Uterus (tissue), 4 donors: ENCODE measurements around the gene C5AR2. TPM values are rescaled to one million over a fixed set of nuclear protein-coding genes. Genes with fewer than 3 reads are reported as not detected.
"Not testable (repeated sequence)": the region's sequence is repeated elsewhere in the genome, so short reads cannot be mapped to it uniquely, and the experiment has no call there.

ENCODE experiments used
- DNase-seq, 2 donors: peaks; one replicate each; pipeline ENCODE4 v3.0.0-alpha.2; 2019 to 2020
- H3K27ac ChIP-seq, 2 donors: fragments of 200-600 bp; sonication (generic); 1 replicate in 1 of 2; 2 replicates in 1 of 2; pipeline ENCODE4 v1.5.1; 2016 to 2018
- H3K27me3 ChIP-seq, 2 donors: fragments of 200-600 bp; sonication (generic); one replicate each; pipeline ENCODE4 v1.5.1; 2018 to 2019; ENCODE audit warnings: control low read depth in 1 of 2
- H3K36me3 ChIP-seq, 2 donors: fragments of 200-600 bp; sonication (generic); one replicate each; pipeline ENCODE4 v1.5.1; 2019; ENCODE audit warnings: control low read depth in 1 of 2
- H3K4me1 ChIP-seq, 2 donors: fragments of 200-600 bp; sonication (generic); one replicate each; pipeline ENCODE4 v1.5.1; 2018 to 2019; ENCODE audit warnings: control low read depth in 1 of 2
- H3K4me3 ChIP-seq, 2 donors: fragments of 200-600 bp; sonication (generic); 1 replicate in 1 of 2; 2 replicates in 1 of 2; pipeline ENCODE4 v1.5.1; 2018 to 2019; ENCODE audit warnings: mild to moderate bottlenecking in 1 of 2
- H3K9me3 ChIP-seq, 2 donors: fragments of 200-600 bp; sonication (generic); one replicate each; pipeline ENCODE4 v1.5.1; 2019; ENCODE audit warnings: control low read depth in 1 of 2
- POLR2A ChIP-seq, 2 donors: fragments of 450-650 bp; IDR thresholded peaks; one replicate each; pipeline ENCODE4 v1.6.1; 2016; ENCODE audit warnings: antibody characterized with exemption in 2 of 2, mild to moderate bottlenecking in 1 of 2, moderate library complexity in 1 of 2
- intact Hi-C: fragments of 100-400 bp; cut with DNase I; formaldehyde crosslinking; loops from one replicate; pipeline ENCODE4 v1.15.1; 2023; ENCODE audit warnings: low total_unique reads
- total RNA-seq, 4 donors: library from RNA; depleted of rRNA in 3 of 4; stranded (reverse); fragments of >200 nt in 3 of 4; gene quantifications; one replicate each; pipeline versions ENCODE4 v1.1.0 to v1.2.4, GENCODE V29; 2014 to 2023
- TF ChIP-seq, protein P1 (sequence below), 4 experiments: fragments of 200-600 bp in 2 of 4; fragments of 450-650 bp in 2 of 4; sonication (generic) in 2 of 4; IDR thresholded peaks; one replicate each; pipeline ENCODE4 v1.5.1; 2016 to 2019; ENCODE audit warnings: antibody characterized with exemption in 4 of 4, mild to moderate bottlenecking in 2 of 4, moderate library complexity in 1 of 4
- donor health status: DM: yes; HTN: yes; CAD: no.

Gene C5AR2
- total RNA-seq, 4 donors from 2014 or later, result 0.29 to 0.69 (median 0.64) TPM; not detected in 1

DNA sequence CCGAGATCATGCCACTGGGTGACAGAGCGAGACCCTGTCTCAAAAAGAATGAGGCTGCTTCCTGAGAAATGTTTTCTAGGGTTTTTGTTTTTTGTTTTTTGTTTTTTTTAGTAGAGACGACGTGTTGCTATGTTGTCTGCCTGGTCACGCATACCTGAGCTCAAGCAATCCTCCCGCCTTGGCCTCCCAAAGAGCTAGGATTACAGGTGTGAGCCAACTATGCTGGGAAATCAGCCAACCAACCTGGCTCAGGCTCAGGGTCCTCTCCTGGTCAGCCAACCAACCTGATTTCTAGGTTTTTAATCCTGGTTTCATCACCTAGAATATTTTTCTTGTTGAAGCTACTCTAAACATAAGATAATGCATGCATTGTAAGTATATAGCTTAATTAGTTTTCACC is 24.9 kb downstream of the C5AR2 start:
- H3K9me3 ChIP-seq, result no peaks in the 10 kb centered on the region
- no peaks in the 10 kb centered on the region for H3K36me3 ChIP-seq
- no peaks in the 10 kb centered on the region for H3K4me1 ChIP-seq
- DNase-seq, result no peak
- no peaks in the 10 kb centered on the region for H3K27me3 ChIP-seq
- no peak for TF ChIP-seq POLR2A (IDR thresholded peaks at IDR 0.05)
- TF ChIP-seq, protein P1, sequence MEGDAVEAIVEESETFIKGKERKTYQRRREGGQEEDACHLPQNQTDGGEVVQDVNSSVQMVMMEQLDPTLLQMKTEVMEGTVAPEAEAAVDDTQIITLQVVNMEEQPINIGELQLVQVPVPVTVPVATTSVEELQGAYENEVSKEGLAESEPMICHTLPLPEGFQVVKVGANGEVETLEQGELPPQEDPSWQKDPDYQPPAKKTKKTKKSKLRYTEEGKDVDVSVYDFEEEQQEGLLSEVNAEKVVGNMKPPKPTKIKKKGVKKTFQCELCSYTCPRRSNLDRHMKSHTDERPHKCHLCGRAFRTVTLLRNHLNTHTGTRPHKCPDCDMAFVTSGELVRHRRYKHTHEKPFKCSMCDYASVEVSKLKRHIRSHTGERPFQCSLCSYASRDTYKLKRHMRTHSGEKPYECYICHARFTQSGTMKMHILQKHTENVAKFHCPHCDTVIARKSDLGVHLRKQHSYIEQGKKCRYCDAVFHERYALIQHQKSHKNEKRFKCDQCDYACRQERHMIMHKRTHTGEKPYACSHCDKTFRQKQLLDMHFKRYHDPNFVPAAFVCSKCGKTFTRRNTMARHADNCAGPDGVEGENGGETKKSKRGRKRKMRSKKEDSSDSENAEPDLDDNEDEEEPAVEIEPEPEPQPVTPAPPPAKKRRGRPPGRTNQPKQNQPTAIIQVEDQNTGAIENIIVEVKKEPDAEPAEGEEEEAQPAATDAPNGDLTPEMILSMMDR (IDR thresholded peaks at IDR 0.05), result no peak
- no peak overlapping the region for H3K4me3 ChIP-seq
- H3K27ac ChIP-seq, result no peak overlapping the region
- intact Hi-C loops, result no loop called here

DNA sequence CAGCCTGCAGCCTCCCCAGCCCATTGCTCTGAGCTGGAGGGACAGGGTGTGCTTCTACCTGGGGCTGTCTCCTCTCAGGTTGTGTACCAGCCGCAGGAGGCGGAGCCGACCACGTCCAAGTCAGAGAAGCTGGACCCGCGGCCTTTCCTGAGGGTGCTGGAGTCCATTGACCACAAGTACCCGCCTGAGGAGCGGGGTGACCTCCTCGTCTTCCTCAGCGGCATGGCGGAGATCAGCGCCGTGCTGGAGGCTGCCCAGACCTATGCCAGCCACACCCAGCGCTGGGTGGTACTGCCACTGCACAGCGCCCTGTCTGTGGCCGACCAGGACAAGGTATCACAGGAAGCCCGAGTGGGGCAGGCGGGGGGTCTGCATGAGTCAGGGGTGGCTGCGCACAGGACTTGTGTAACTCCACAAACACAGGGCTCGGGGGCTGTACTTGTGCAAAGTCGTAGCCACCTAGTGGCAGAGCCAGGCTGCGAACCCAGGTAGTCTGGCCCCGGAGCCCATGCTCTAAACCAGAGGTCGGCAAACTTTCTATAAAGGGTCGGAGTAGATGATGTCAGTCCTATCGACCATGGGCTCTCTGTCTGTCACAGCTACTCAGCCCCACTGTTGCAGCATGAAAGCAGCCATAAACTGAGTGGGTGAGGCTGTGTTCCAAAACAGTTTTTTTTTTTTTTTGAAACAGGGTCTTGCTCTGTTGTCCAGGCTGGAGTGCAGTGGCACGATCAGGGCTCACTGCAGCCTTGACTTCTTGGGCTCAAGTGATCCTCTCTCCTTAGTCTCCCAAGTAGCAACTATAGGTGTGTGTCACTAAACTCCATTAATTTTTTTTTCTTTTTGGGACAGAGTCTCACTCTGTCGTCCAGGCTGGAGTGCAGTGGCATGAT is 26.1 kb downstream of the C5AR2 start:
- no peaks in the 10 kb centered on the region for H3K27me3 ChIP-seq
- no peaks in the 10 kb centered on the region for H3K9me3 ChIP-seq
- no peak for DNase-seq
- intact Hi-C loops, result no loop called here
- H3K36me3 ChIP-seq, result no peaks in the 10 kb centered on the region
- H3K4me1 ChIP-seq, result no peaks in the 10 kb centered on the region
- no peak for TF ChIP-seq POLR2A (IDR thresholded peaks at IDR 0.05)
- H3K4me3 ChIP-seq, result no peak overlapping the region
- no peak overlapping the region for H3K27ac ChIP-seq

DNA sequence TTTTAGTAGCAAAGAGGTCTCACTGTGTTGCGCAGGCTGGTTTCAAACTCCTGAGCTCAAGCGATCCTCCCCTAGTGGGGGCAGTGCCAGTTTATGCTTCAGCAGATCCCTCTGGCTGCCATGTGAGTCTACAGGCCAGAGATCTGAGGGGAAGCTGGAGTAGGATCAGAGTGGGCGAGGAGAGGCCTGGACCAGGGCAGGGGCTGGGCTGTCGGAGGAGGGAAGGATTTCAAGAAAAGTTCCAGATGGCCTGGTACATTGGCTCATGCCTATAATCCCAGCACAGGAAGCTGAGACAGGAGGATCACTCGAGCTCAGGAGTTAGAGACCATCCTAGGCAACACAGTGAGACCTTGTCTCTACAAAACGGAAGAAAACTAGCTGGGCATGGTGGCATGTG is 27.0 kb downstream of the C5AR2 start:
- Histone ChIP-seq H3K36me3 (no peaks in the 10 kb centered on the region), H3K27ac (no peak overlapping the region), H3K9me3 (no peaks in the 10 kb centered on the region), H3K27me3 (no peaks in the 10 kb centered on the region), H3K4me3 (no peak overlapping the region), H3K4me1 (no peaks in the 10 kb centered on the region)
- intact Hi-C loops, result no loop called here
- TF ChIP-seq POLR2A (IDR thresholded peaks at IDR 0.05), result no peak
- TF ChIP-seq, protein P1 (IDR thresholded peaks at IDR 0.05), result no peak
- DNase-seq, result no peak

DNA sequence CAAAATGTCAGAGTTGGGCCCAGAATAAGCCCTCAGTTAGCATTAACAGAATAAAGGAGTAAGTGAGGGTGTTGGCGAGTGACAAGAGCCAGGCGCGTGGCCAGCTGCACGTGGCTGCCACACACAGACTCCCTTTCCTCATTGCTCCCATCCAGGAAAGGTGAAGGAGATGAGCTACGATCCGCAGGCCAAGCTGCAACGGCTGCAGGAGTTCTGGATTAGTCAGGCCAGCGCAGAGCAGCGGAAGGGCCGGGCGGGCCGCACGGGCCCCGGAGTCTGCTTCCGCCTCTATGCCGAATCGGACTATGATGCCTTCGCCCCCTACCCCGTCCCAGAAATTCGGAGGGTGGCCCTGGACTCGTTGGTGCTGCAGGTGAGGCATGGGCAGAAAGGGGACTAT is 30.3 kb downstream of the C5AR2 start:
- TF ChIP-seq, protein P1 (IDR thresholded peaks at IDR 0.05), result no peak
- no peak for TF ChIP-seq POLR2A (IDR thresholded peaks at IDR 0.05)
- intact Hi-C loops, result no loop called here
- Histone ChIP-seq H3K4me1 (no peaks in the 10 kb centered on the region), H3K9me3 (no peaks in the 10 kb centered on the region), H3K27me3 (no peaks in the 10 kb centered on the region), H3K4me3 (no peak overlapping the region), H3K36me3 (no peaks in the 10 kb centered on the region), H3K27ac (no peak overlapping the region)
- DNase-seq, result no peak

DNA sequence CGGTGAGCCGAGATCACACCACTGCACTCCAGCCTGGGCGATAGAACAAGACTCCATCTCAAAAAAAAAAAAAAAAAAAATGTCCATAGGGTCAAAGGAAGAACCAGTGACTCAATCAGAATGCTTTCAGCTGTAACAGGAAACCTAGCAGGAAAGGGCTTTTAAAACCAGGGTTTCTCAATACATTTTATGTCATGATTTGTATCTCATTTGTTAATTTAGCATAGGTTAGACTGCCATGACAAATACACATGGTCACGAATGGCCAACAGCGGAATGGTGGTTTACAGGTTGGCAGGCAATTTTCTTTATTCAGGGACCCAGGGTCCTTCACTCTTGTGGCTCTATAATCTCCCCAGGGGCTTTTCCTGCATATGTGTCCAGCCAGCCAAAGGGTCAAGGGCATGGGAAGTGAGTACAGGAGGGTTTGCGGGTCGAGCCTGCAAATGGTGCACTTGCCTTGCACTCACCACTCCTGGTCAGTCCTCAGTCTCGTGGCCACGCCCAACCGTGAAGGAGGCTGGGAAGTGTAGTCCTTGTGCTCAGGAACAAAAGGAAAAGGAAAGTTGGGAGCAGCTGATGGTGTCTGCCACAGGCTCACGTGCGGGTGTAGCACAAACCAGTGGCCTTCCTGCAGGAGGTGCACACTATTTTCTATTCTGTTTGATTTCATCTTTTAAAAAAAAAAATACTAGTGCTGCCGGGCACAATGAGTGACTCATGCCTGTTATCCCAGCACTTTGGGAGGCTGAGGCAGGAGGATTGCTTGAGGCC is 32.0 kb downstream of the C5AR2 start:
- no peaks in the 10 kb centered on the region for H3K36me3 ChIP-seq
- H3K27ac ChIP-seq, result no peak overlapping the region
- no peaks in the 10 kb centered on the region for H3K27me3 ChIP-seq
- no peak for DNase-seq
- TF ChIP-seq, protein P1 (IDR thresholded peaks at IDR 0.05), result no peak
- no peak for TF ChIP-seq POLR2A (IDR thresholded peaks at IDR 0.05)
- no peaks in the 10 kb centered on the region for H3K9me3 ChIP-seq
- H3K4me3 ChIP-seq, result no peak overlapping the region
- intact Hi-C loops, result no loop called here
- no peaks in the 10 kb centered on the region for H3K4me1 ChIP-seq

DNA sequence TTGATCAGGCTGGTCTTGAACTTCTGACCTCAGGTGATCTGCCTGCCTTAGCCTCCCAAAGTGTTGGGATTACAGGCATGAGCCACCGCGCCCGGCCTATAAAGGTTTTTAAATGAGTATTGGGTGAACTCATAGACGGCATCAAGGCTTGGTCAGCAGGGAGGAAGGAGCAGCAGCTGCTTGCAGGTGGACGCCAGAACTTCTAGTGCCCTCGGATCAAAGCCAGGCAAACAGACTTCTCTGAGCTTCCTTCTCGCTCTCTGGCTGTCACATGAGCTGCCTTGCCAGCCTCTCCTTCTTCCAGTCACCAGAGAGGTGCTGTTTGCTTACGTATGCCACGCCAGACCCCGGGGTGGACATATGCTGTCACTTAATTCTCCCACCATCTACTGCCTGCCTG is 33.5 kb downstream of the C5AR2 start:
- H3K27me3 ChIP-seq, H3K36me3 ChIP-seq, H3K4me3 ChIP-seq, H3K9me3 ChIP-seq, H3K27ac ChIP-seq, intact Hi-C loops, H3K4me1 ChIP-seq, DNase-seq: not testable (repeated sequence)
